ENCODE measurements around the gene VPS39. TPM values are rescaled to one million over a fixed set of nuclear protein-coding genes. Genes with fewer than 3 reads are reported as not detected.

Gene VPS39
- polyA plus RNA-seq, 1 donor (not counting 4 experiments of a cell fraction or from before 2014, with no cell fraction given), result 29.7 TPM

GRCh38 chr15:42202653-42203052 lies 5.5 kb downstream of the VPS39 start:
- H2AFZ ChIP-seq (ENCODE audit: control insufficient read depth, low read length), result no peak overlapping the region
- no peak overlapping the region for H3K9ac ChIP-seq (ENCODE audit: control insufficient read depth, extremely low read depth, insufficient read depth, low read length)
- peaks cover 35% of the 10 kb centered on the region for H3K79me2 ChIP-seq (ENCODE audit: control insufficient read depth, insufficient read depth, low read length)
- H3K27me3 ChIP-seq (ENCODE audit: control insufficient read depth, extremely low read depth, insufficient read depth, low read length), result no peaks in the 10 kb centered on the region
- H3K36me3 ChIP-seq (ENCODE audit: control insufficient read depth in 2 of 2, extremely low read depth in 1 of 2, insufficient read depth in 2 of 2, low read length in 2 of 2), result peaks cover 0 to 1% of the 10 kb centered on the region in 2 experiments
- FAIRE-seq, result no peak
- peaks cover 4% of the 10 kb centered on the region for H3K9me1 ChIP-seq (ENCODE audit: control insufficient read depth, extremely low read depth, insufficient read depth, low read length)
- H3K9me3 ChIP-seq (ENCODE audit: control insufficient read depth, low read depth, low read length), result no peaks in the 10 kb centered on the region
- dilution Hi-C loops (cut with MboI; ENCODE audit: extremely low pct_ligation_motif_present, low sequenced_read_pairs), result no loop called here
- no peak overlapping the region for H3K4me3 ChIP-seq (ENCODE audit: control insufficient read depth in 2 of 3, extremely low read depth in 1 of 3, insufficient read depth in 2 of 3, low read depth in 1 of 3, low read length in 3 of 3)
- H3K4me1 ChIP-seq (ENCODE audit: control insufficient read depth, extremely low read depth, insufficient read depth, low read length), result peaks cover 8% of the 10 kb centered on the region
- no peak for DNase-seq (ENCODE audit: low read depth, low spot score)
- no peak overlapping the region for H3K27ac ChIP-seq (ENCODE audit: control insufficient read depth, insufficient read depth, low read length)
- TF ChIP-seq CTCF (optimal IDR thresholded peaks at IDR 0.05 in 1 of 3, IDR thresholded peaks at IDR 0.05 in 1 of 3, conservative IDR thresholded peaks at IDR 0.05 in 1 of 3; ENCODE audit: extremely low read depth in 1 of 3, insufficient read depth in 2 of 3, low read length in 3 of 3) (no peak), EZH2 (IDR thresholded peaks at IDR 0.05; ENCODE audit: low read length) (no peak)
- H4K20me1 ChIP-seq (ENCODE audit: control insufficient read depth, extremely low read depth, insufficient read depth, low read length), result no peaks in the 10 kb centered on the region
- H3K4me2 ChIP-seq (ENCODE audit: control insufficient read depth, extremely low read depth, insufficient read depth, low read depth, low read length), result no peak overlapping the region

GRCh38 chr15:42201801-42202200 lies 6.3 kb downstream of the VPS39 start:
- no peak for FAIRE-seq
- Histone ChIP-seq H3K4me1 (ENCODE audit: control insufficient read depth, extremely low read depth, insufficient read depth, low read length) (peaks cover 1% of the 10 kb centered on the region), H3K27ac (ENCODE audit: control insufficient read depth, insufficient read depth, low read length) (no peak overlapping the region), H2AFZ (ENCODE audit: control insufficient read depth, low read length) (no peak overlapping the region), H3K9me3 (ENCODE audit: control insufficient read depth, low read depth, low read length) (no peaks in the 10 kb centered on the region), H3K4me3 (ENCODE audit: control insufficient read depth in 2 of 3, extremely low read depth in 1 of 3, insufficient read depth in 2 of 3, low read depth in 1 of 3, low read length in 3 of 3) (no peak overlapping the region), H3K9me1 (ENCODE audit: control insufficient read depth, extremely low read depth, insufficient read depth, low read length) (peaks cover 4% of the 10 kb centered on the region), H3K36me3 (ENCODE audit: control insufficient read depth in 2 of 2, extremely low read depth in 1 of 2, insufficient read depth in 2 of 2, low read length in 2 of 2) (peaks cover 0 to 1% of the 10 kb centered on the region in 2 experiments), H3K27me3 (ENCODE audit: control insufficient read depth, extremely low read depth, insufficient read depth, low read length) (no peaks in the 10 kb centered on the region), H3K4me2 (ENCODE audit: control insufficient read depth, extremely low read depth, insufficient read depth, low read depth, low read length) (no peak overlapping the region), H3K9ac (ENCODE audit: control insufficient read depth, extremely low read depth, insufficient read depth, low read length) (no peak overlapping the region), H3K79me2 (ENCODE audit: control insufficient read depth, insufficient read depth, low read length) (peaks cover 26% of the 10 kb centered on the region), H4K20me1 (ENCODE audit: control insufficient read depth, extremely low read depth, insufficient read depth, low read length) (no peaks in the 10 kb centered on the region)
- no peak for TF ChIP-seq CTCF (optimal IDR thresholded peaks at IDR 0.05 in 1 of 3, IDR thresholded peaks at IDR 0.05 in 1 of 3, conservative IDR thresholded peaks at IDR 0.05 in 1 of 3; ENCODE audit: extremely low read depth in 1 of 3, insufficient read depth in 2 of 3, low read length in 3 of 3)
- dilution Hi-C loops (cut with MboI; ENCODE audit: extremely low pct_ligation_motif_present, low sequenced_read_pairs), result no loop called here
- DNase-seq (ENCODE audit: low read depth, low spot score), result no peak
